GM19193 (cell line): ENCODE measurements around the gene CEP41.

Experiments used
- POLR2A ChIP-seq: IDR thresholded peaks from 4 replicates; pipeline ENCODE4 v1.6.1; 2011; ENCODE audit not compliant: insufficient read depth, insufficient read length; ENCODE audit errors: extremely low read depth

Gene CEP41

GRCh38 chr7:130410868-130411541 is 29.8 kb downstream of the CEP41 start:
- no peak for TF ChIP-seq POLR2A

- TF ChIP-seq POLR2A = no peak
Measured at GRCh38 chr7:130409712-130410072, 31.1 kb downstream of the CEP41 start.

- no peak for TF ChIP-seq POLR2A
Measured at GRCh38 chr7:130409067-130409711, 31.6 kb downstream of the CEP41 start.

- no peak for TF ChIP-seq POLR2A
Measured at GRCh38 chr7:130405003-130405402, 35.8 kb downstream of the CEP41 start.

- no peak for TF ChIP-seq POLR2A
Measured at GRCh38 chr7:130401578-130401977, 39.2 kb downstream of the CEP41 start.

GRCh38 chr7:130401101-130401500 is 39.7 kb downstream of the CEP41 start:
- TF ChIP-seq POLR2A = no peak

GRCh38 chr7:130400120-130400572 is 40.7 kb downstream of the CEP41 start:
- no peak for TF ChIP-seq POLR2A

- TF ChIP-seq POLR2A = no peak
Measured at GRCh38 chr7:130398526-130399090, 42.2 kb downstream of the CEP41 start.

- TF ChIP-seq POLR2A = no peak
Measured at GRCh38 chr7:130397758-130398073, 43.1 kb downstream of the CEP41 start.

- no peak for TF ChIP-seq POLR2A
Measured at GRCh38 chr7:130397051-130397757, 43.6 kb downstream of the CEP41 start.

GRCh38 chr7:130396109-130396508 is 44.7 kb downstream of the CEP41 start:
- TF ChIP-seq POLR2A = no peak

GRCh38 chr7:130395421-130395820 is 45.4 kb downstream of the CEP41 start:
- TF ChIP-seq POLR2A = no peak

- no peak for TF ChIP-seq POLR2A
Measured at GRCh38 chr7:130394421-130395195, 46.2 kb downstream of the CEP41 start.

- no peak for TF ChIP-seq POLR2A
Measured at GRCh38 chr7:130393841-130394411, 46.9 kb downstream of the CEP41 start.
